ENCODE results near the gene RAP1GAP. TPM values are rescaled to one million over a fixed set of nuclear protein-coding genes. Genes with fewer than 3 reads are reported as not detected.

The RAP1GAP gene
- total RNA-seq, 2 experiments from 2014 or later = 1.3 to 1.6 TPM

DNA sequence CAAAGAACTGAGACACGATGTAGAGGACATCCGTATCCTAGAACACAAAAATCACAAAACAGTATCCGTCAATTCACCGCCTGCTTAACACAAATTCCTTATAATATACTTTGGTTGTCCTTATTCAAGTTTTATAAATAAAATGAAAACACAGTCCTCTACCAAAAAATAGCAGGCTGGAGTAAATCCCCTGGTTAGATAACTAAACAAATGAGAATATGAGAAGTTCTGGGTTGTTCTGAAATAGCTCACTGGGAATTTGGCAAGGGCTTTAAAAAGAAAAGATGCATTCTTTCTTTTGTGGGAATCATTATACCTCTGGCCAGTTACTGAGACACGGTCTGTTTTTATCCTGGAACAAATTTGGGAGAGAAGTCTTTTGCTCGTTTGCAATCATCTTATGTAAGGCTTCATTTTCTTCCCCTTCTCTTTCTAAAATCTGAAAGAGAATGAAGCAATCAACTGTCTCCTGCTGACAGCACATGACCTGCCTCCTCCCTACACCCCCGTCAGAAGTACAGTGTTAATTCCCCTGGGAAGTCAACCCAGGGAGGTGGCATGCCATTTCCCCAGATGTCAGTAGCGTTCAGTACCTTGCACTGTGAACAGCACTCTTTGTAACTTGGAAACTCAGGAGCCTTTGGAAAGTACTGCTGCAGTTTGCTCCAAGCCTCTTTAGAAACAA lies 37.1 kb upstream of the RAP1GAP start:
- no peak overlapping the region for H3K4me3 Mint-ChIP-seq
- no peaks in the 10 kb centered on the region for H3K9me3 Mint-ChIP-seq
- H3K4me1 Mint-ChIP-seq (ENCODE audit: low read depth) = peaks cover 6% of the 10 kb centered on the region
- TF ChIP-seq, protein P1, sequence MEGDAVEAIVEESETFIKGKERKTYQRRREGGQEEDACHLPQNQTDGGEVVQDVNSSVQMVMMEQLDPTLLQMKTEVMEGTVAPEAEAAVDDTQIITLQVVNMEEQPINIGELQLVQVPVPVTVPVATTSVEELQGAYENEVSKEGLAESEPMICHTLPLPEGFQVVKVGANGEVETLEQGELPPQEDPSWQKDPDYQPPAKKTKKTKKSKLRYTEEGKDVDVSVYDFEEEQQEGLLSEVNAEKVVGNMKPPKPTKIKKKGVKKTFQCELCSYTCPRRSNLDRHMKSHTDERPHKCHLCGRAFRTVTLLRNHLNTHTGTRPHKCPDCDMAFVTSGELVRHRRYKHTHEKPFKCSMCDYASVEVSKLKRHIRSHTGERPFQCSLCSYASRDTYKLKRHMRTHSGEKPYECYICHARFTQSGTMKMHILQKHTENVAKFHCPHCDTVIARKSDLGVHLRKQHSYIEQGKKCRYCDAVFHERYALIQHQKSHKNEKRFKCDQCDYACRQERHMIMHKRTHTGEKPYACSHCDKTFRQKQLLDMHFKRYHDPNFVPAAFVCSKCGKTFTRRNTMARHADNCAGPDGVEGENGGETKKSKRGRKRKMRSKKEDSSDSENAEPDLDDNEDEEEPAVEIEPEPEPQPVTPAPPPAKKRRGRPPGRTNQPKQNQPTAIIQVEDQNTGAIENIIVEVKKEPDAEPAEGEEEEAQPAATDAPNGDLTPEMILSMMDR (IDR thresholded peaks at IDR 0.05) = no peak
- CTCF ChIA-PET = no interaction called here
- intact Hi-C loops (cut with micrococcal nuclease) = no loop called here
- no peak overlapping the region for H3K27ac Mint-ChIP-seq
- POLR2A ChIA-PET = no interaction called here
- no peak for ATAC-seq
- DNase-seq = no peak
- peaks cover 20% of the 10 kb centered on the region for H3K36me3 Mint-ChIP-seq (ENCODE audit: low read depth)
- H3K27me3 Mint-ChIP-seq = no peaks in the 10 kb centered on the region

DNA sequence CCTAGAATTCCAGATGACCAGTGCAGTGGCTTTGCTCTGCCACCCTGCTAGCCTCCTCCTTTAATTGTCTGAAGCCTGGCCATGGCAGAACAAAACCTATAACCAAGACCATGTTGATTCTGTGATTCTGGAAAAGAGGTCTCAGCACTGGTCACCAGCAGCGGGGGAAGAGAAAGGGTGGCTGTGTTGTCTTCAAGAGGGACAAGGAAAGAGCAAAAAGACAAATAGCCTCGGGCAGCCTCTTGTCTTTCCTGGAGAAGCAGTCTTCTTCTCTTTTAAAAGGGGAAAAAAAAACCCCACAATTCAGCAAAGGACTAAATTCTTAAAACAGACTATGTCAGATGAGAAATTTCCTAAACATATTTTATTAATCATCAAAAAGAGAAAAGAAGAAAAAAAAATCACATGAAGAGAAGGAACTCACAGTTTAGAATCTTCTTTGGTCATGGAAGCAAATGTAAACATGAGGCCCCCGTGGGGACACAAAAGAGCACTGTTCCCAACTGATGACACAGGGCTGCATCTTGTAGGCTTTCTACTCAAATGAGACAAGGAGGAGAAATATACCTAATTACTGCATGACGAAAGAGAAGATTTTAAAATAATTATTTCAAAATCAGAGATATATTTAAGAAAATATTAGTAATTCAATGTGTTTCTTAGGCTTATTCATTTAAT lies 36.3 kb upstream of the RAP1GAP start:
- intact Hi-C loops (cut with micrococcal nuclease) = no loop called here
- H3K9me3 Mint-ChIP-seq = no peaks in the 10 kb centered on the region
- ChIA-PET CTCF (no interaction called here), POLR2A (no interaction called here)
- H3K27me3 Mint-ChIP-seq = no peaks in the 10 kb centered on the region
- H3K27ac Mint-ChIP-seq = no peak overlapping the region
- DNase-seq (no peak), ATAC-seq (no peak)
- no peak overlapping the region for H3K4me3 Mint-ChIP-seq
- peaks cover 6% of the 10 kb centered on the region for H3K4me1 Mint-ChIP-seq (ENCODE audit: low read depth)
- TF ChIP-seq, protein P1 (IDR thresholded peaks at IDR 0.05) = no peak
- H3K36me3 Mint-ChIP-seq (ENCODE audit: low read depth) = peaks cover 23% of the 10 kb centered on the region

DNA sequence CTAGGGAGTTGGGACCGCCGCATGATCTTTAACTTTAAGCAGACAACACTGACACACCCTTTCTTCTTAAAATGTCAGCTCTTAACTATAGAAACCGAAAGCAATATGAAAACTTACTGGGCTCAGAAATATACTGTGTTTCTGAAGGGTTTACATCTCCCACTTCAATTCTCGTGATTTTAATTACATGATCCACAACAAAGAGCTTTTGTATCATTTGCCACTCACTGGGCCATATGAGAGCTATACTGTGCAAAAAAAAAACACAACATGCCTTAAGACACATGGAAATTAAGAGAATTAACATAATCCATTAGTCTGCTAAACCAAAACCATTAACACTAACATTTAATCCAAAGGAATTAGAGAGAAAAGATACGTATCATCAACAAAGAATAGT lies 35.0 kb upstream of the RAP1GAP start:
- ChIA-PET CTCF (interaction anchor here (1.5 to 1.7 kb wide), 2 partner anchors 16 to 259 kb away, joined by 5 to 6 read pairs; no protein-coding TSS in a partner anchor), POLR2A (no interaction called here)
- ATAC-seq = no peak
- intact Hi-C loops (cut with micrococcal nuclease) = no loop called here
- Mint-ChIP-seq H3K36me3 (ENCODE audit: low read depth) (peaks cover 28% of the 10 kb centered on the region), H3K27me3 (no peaks in the 10 kb centered on the region), H3K9me3 (no peaks in the 10 kb centered on the region), H3K4me3 (no peak overlapping the region), H3K4me1 (ENCODE audit: low read depth) (peaks cover 6% of the 10 kb centered on the region), H3K27ac (no peak overlapping the region)
- TF ChIP-seq, protein P1 (IDR thresholded peaks at IDR 0.05) = no peak
- DNase-seq = no peak

DNA sequence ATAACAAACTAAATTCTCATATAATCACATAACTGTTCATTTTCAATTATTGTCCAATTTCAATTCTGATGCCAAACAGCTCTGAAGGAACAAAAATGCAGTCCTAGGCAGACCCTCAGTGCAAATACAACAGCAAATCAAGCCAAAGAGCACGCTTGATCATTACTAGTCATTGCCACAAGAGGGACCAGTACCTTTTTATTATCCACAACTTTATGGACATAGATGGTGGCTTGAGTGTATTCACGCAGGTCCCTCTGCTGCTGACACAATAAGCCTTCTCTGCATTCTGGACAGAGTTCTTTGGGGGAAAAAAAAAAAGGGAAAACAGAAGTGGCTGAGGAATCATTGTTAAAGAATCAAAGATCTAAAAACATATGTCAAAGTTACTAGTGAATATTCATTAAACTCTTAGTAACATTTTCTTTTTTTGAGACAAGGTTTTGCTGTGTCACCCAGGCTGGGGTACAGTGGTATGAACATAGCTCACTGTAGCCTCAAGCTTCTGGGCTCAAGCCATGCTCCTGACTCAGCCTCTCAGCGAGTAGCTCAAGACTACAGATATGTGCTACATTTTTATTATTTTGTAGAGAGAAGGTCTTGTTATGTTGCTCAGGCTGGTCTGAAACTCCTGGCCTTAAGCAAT lies 34.3 kb upstream of the RAP1GAP start:
- CTCF ChIA-PET = interaction anchor here (1.4 to 1.7 kb wide), 3 partner anchors 17 to 315 kb away, joined by 4 to 6 read pairs (median 5); no protein-coding TSS in a partner anchor
- no peak for DNase-seq
- no peaks in the 10 kb centered on the region for H3K27me3 Mint-ChIP-seq
- H3K4me1 Mint-ChIP-seq (ENCODE audit: low read depth) = peaks cover 6% of the 10 kb centered on the region
- H3K27ac Mint-ChIP-seq = no peak overlapping the region
- no peak for ATAC-seq
- no peak overlapping the region for H3K4me3 Mint-ChIP-seq
- intact Hi-C loops (cut with micrococcal nuclease) = no loop called here
- TF ChIP-seq, protein P1 (IDR thresholded peaks at IDR 0.05) = peak; percentile 45
- POLR2A ChIA-PET = interaction anchor here (1.1 kb wide), 2 partner anchors 12 to 31 kb away, joined by 3 read pairs; no protein-coding TSS in a partner anchor
- H3K36me3 Mint-ChIP-seq (ENCODE audit: low read depth) = peaks cover 31% of the 10 kb centered on the region
- no peaks in the 10 kb centered on the region for H3K9me3 Mint-ChIP-seq

All from activated CD8-positive, alpha-beta T cell treated with anti-CD3 and anti-CD28 coated beads for 36 hours (primary cell).